HG03060 (cell line): ENCODE measurements around the gene SLX9.

ENCODE experiments used
- ATAC-seq: cut with Tn5 transposase; IDR thresholded peaks from one replicate; pipeline ENCODE4 v1.9.1; 2021; ENCODE audit warnings: low read depth, moderate number of reproducible peaks; ENCODE audit not compliant: unreplicated experiment

SLX9 gene

DNA sequence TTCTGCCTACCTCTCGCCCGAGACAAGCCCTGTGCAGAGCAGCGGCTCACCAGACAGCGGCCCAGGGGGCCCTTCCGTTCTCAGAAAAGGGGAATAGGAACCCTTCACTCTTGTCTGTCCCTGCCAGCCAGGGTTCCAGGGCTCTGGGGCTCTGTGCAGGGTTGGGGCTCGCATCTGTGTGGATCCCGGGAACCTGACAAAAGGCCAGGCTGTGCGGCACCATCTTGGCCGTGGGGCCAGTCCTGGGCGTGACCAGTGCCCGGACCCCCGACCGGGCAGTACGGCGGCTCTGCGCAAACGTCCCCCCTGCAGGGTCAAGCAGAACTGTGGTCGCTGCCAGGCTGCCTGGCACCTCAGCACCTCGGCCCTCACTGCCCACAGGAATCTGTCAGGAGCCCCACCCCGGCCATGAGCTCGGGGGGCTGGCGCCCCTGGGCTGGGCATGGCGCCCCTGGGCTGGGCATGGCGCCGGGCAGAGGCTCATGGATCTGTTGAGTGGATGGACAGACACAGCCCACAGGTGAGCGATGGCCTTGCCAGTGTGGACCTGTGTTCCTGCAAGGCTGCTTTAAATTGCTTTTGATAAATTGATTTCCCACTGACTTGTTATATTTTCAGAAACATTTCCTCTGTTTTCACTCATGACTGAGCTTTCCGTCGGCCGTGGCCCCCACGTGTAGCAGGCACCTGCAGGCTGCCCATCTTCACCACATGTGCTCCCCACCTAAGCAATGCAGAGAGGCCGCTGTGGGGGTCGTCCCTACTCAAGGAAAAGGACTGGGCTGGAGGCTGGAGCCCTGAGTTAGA, 59.0 kb downstream of the SLX9 start:
- ATAC-seq: no peak

DNA sequence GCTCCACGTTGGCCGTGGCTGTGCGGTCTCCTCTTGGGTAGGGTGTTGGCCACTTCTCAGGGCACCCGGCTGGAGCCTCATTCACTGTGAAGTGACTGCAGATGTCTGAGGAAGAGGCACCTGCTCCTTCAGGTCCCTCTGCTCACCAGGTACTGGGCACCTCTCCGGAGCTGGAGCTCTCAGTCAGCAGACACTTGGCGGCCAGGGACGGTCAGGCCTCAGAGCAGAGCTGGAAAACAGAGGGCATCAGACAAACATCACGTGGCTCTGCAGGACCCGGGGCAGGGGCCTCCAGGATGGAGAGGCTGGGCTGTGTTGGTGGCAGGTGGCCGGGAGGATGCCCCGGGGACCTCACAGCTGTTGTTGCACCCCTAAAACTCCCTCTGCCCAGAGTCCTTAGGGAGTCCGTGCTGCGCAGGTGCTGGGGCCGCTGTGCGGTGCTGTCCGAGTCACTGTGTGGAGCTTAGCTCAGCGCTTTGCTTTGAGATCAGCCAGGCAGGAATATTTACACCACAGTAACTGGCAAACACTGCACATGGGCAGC, 59.7 kb downstream of the SLX9 start:
- ATAC-seq: no peak

DNA sequence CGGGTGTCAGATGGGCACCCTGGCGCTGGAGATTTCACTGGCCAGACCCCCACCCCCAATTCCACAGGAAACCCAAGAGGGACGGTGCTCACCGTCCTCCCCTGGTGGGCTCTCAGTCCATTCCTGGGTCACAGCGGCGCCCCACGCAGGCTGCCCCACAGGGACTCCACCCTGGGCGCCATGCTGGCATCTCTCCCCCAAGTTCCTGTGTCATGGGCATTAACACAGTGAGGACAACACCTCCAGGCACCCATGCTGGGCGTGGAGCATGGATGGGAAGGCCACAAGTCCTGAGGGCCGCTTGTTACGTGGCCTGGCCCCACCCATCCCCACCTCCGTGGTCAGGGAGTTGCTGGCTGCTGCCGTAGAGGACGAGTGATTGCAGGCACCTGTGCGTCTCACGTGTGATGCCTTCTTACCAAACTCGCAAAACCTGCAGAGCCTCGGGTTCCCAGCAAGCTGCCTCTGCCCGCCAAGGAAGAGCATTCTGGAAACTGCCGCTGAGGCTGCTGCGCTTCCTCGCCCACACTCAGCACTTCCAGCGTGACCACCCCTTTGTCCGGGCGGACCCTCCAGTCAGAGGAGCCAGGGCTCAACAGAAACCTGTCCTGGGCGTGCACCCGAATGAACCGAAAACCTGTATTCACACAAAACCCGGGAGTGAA, 60.3 kb downstream of the SLX9 start:
- ATAC-seq: no peak

DNA sequence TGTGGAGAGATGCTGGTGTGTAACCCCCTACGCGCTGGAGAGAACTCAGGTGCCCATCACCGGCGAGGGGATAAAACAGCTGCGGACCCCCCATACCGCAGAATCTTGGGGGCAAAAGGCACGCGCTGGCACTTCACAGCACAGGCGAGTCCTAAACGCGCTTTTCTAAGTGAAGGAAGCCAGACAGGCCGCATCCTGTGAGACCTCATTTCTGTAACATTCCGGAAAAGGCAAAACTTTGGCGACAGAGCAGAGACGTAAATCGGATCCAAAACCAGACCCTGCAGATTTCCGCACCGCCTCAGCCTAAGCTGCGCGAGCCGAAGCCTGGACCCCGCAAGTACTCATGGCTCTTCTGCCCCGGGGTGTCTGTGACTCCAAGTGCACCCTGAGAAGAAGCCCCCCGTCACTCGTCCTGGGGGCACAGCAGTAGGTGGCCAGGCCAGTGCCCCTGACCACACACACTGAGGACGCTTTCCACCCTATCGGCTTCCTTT, 60.9 kb downstream of the SLX9 start:
- ATAC-seq: no peak

DNA sequence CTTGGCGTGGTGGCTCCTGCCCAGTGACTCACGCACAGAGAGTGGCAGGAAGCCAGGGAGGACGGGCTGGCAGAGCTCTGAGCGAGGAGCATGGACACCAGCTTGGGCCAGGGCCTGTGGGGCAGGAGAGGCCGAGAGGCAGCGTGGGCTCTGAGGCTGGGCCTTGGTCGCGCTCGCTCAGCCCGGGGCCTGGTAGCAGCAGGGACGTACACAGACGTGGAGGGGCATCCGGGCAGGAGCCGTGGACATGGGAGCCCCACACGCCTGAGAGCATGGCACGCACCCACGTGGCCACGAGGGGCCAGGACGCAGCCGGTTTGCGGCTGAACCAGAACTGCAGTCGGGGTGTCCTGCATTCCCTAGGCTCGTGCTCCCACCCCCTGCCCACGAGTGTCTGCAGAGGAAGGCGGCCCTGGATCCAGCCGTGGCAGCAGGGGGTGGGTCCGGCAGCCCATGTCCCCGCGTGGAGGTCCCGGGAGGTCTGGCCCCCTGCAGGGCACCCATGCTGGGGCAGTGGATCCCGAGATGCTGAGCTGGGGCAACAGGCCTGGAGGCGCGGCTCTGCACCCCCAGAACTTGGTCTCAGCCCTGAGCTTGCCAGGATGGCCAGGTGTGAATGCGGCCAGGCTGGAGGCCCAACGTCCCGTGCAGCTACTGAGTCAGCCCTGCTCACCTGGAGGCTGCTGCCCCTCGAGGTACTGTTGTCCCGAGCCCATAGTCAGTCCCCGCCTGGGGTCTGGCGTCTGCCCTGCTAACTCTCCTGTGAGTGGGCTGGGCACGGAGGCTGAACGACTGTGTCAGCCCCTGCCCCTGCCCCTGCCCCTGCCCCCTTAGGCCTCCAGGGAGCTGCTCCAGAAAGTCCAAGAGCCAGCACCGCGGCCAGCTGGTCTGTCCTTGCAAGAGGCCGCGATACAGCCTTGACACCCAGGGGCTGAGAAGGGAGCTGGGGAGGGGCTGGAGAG, 61.6 kb downstream of the SLX9 start:
- no peak for ATAC-seq

DNA sequence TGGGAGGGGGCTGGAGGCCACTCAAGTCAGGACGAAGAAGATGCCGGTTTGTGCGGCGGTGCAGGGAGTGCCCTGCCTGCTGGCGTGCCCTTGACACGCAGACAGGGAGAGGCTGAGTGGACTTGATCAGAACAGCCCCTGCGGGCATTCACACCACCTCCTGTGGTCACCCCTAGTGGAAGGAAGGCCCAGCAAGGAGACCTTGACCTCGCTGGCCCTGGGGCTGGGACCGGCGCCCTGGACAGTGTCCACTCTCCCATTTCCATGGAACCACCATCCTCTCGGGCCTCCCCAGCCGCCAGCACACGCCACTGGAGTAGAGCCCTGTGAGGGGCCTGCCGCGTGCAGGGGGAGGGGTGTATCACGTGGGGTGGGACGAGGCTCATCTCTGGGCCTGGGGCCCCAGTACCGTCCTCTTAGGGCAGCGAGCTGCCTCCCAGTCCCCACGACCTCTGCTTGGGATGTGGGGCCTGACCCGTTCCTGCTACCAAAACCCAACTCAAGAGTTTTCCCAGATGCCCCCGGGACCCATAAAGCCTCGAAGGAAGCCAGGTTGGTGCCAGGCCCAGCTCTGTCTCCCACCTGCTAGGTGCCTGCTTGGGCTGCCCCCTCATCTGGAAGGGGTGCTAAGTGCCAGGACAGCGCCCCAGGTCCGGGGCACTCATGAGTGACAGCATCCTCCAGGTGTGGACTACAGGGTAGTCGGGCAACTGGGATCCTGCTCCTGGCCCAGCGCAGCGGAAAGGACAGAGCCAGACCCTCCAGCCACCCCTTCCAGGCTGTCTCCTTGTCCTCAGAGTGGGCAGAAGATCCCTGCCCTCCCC, 62.8 kb downstream of the SLX9 start:
- ATAC-seq: no peak

DNA sequence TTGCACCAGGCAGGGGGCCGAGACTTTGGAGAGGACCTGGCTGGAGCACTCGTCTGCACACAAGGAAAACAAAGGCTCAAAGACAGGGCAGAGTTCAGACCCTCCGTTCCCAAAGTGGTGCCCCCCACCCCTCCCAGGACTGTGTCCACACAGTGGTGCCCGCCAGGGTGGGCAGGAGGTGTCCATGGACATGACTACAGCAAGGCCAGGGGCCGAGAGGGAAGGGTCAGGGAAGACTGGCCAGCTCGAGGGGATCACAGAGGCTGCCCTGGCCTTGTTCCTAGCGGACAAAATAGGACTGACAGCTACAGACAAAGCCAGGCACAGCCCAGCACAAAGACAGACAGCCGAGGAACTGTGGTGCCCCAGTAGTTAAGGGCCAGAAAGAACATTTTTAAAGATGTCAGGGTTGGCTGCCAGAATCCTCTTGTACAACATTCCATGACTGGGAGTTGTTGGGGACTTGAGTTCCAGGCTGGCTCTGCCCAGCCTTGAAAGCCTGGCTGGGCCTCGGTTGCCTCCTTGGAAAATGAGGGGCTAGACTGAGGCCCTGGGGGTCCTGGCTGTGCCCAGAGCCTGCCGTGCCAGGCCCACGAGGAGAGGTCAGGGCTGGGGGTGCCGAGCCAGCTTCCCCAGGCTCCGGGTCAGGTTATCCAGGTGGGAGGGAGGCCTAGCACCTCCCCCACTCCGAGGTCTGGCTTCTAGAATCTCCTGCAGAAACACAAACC, 63.7 kb downstream of the SLX9 start:
- ATAC-seq: no peak

DNA sequence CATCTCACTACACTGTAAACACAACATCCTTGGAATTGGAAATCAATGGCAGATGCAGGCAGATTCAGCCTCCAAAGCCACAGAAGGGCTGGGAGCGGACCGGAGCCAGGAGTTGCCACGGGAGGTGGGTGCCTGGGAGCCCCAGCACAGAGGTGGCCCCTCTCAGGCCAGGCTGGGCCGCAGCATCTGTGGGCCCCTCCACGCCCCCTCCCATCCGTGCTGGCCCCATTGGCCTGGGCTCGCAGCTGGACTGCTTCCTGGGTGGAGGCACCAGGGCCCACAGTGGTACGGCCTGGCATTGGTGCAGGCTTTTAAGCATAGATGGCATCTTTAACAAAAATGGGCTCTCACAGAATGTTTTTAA, 64.2 kb downstream of the SLX9 start:
- ATAC-seq: no peak

DNA sequence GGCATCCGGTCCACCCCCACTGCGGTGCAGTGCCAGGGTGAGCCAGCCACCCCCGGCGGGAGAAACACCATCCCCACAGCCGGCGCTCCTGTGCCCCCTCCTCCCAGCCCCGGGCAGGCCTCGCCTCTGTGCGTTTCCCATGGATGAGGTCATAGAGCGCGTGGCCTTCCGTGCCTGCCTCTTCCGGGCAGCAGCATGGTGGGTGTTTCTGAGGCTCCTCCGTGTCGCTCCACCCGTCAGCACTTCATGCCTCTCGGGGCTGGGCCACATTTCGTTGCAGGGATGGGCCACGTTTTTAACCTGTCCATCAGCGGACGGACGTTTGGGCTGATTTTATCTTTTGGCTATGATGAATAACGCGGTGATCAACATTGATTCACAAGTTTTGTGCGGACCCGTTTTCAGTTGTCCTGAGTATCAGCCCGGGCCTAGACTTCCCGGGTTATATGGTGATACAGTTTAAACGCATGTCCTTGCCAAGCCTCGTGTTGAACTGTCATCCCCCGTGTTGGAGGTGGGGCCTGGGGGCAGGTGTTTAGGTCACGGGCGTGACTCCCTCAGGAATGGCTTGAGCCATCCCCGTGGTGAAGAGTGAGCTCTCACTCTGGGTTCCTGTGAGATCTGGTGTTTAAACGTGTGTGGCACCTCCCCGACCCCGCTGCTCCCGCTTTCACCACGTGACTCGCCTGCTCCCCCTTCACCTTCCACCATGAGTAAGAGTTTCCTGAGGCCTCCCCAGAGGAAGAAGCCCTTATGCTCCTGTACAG, 64.8 kb downstream of the SLX9 start:
- ATAC-seq: no peak

DNA sequence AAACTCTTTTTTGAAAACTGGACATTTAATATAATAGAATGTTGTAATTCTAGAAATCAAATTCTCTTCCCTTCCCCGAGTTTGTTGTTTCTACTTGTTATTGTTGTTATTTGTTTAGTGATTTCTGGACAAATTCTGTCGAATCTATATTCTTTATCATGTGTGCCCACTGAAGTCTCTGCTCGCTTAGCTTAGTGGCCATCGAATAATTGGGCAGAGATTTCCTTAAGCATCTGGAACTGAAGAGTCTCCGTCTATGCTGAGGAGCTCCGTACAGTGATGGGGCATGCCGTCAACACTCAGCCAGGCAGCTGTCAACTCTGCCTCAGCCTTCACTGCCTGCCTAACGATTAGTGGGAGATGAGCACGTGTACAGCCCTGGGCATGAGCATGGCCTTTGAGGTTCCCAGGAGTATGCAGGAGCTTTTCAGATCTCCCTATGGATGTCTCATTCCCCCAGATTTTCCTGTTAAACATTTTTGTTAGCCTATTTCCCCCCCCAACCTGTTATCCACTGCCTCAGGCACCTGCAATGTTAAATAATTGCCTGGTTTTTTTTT, 66.8 kb downstream of the SLX9 start:
- ATAC-seq: no peak

DNA sequence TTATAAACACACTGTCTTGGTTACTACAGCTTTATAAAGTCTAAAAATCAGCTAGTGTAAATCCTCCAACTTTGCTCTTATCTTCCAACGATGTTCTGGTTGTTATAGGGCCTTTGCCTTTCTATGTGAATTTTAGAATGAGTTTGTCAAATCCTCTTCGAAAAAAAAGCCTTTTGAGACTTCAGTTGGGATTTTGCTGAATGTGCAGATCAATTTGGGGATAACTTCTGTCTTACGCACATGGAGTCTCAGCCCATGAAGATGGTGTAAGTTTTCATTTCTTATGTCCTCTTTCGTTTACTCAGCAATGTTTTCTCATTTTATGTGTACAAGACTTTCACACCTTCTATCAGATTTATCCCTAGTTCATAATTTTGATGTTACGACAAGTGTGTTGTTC, 69.8 kb downstream of the SLX9 start:
- no peak for ATAC-seq

DNA sequence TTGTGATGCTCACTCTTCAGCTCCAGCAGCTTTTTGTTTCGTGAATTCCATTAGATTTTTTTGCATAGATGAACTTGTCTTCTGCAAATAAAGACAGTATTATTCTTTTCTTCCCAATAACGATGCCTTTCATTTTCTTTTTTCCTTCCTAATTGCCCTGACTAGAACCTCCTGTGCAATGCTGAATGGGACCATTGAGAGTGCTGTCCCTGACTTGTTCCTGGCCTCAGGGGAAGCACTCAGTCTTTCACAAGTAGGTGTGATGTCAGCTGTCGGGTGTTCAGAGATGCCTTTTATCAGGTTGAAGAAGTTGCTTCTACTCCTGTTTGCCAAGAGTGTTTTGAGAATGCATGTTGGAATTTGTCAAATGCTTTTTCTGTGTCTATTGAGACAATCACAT, 70.3 kb downstream of the SLX9 start:
- no peak for ATAC-seq

DNA sequence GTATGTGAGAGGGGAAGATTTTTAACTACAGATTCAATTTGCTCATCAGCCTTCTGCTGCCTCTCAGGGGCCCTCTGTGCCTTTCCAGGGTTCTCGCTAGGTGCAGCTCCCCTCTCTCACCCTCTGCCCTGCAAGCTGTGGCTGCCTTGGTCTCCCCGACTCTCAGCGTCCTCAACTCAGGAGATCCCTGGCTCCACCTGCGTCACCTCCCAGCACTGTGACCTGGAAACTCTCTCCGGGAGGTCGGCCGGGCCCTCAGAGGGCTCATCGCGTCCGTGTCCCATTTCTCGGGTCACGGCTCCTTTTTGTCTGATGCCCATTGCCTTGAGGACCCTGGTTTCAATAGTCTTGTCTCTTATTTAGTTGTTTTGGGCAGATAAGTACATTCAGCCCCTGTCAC, 71.0 kb downstream of the SLX9 start:
- ATAC-seq: no peak

DNA sequence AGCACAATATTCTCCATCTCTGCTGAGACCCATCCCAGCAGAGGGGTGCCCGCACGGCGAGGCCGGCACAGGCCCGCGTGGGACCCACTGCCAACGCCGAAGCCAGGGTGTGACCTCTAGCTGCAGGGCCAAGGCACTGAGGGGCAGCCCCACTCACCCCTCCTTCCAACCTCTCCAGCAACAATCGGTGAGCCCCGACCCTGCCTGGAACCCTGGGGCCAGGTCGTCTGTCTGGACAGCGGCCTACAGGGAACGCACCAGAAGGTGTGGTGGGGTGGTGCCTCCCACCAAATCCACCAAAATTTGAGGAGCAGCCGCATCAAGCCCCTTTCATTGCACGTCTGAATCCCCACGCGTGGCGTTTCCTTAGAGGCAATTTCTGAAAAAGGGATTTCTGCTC, 71.6 kb downstream of the SLX9 start:
- no peak for ATAC-seq

DNA sequence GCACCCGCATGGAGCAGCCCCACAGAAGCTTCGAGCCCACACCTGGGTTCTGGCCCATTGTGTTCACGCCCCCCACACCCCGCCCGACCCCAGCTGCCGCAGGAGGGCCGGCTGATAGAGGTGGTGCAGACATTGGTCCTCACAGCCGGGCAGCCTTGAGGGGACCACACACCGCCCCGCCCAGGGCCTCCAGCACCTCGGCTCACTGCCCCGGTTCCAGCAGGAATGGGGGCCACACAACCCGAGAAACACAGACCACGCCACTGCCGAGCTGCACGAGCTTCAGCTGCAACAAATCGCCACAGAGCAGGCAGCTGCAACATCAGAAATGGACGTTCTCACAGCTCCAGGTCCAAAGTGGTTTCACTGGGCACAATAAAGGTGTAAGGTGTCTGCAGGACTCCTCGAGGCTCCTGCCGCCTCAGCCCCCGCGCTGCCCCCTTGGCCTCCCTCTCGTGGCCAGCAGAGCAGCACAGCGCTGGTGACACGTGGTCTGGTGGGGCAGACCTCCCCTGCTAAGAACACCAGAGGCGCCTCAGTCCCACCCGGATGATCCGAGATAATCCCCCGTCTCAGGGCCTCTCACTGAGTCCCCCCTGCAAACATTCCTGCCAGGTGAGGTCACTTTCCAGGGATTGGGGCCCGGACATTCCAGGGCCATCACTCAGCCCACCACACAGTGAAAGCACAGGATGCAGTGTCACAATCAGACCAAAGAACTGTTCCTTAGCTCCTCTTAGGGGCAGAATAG, 72.3 kb downstream of the SLX9 start:
- ATAC-seq: no peak

DNA sequence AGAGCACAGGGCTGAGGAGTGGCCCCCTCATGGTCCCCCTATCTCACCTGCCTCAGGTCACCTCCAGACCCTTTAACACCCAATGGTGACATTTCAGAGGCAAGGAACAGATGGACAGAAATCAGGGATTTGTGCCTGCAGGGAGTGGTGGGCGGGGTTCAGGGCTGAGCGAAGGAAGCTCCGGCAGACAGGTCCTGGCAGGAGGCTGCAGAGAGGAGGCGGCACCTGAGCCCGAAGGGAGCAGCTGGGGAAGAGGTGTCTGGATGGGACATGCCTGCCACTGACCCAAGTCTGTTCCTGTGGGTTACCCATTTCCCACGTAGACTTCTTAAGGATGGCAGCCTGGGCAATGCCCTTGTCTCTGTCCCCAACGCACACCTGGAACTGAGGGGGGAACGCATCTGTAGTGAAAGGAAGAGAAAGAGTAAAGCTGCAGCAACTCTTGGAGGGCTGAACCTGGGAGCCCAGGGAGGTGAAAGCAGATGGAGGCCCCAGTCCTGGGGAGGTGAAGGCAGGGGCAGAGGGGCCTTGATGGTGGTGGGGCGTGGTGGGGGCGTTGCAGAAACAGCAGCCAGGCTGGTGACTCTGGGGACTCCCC, 72.9 kb downstream of the SLX9 start:
- ATAC-seq: no peak

DNA sequence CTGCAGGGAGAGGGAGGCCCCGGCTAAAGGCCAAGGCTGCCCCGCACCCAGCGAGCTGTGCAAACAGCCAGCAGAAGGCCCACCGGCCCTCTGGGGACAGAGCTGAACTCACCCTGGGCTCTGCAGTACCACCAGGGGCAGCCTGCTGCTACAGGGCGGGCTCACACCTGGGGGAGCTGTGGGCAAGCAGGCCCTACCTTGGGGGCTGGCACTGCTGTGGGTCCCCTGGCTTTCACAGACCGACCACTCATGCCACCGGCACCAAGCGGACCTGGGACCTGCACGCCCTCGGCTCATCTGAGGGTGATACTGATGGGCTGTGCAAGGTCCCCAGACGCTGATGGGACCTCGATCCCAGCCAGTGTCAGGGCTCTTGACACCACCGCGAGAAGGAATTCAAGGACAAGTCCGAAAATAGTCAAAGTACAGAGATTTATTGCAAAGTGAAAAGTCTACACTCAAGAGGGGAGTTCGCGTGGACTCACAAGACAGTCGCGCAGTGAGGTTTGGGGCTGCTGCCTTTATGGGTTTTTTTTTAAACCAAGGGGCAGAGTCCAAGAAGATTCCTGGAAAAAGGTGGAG, 73.5 kb downstream of the SLX9 start:
- no peak for ATAC-seq
